Esophagus muscularis mucosa (tissue), 4 donors: ENCODE results near the gene HIRA. TPM values are rescaled to one million over a fixed set of nuclear protein-coding genes. Genes with fewer than 3 reads are reported as not detected.

Experiments used
- DNase-seq: peaks from one replicate; pipeline ENCODE4 v3.0.0-alpha.2; 2017; ENCODE audit errors: extremely low spot score
- H3K27ac ChIP-seq, 4 donors: fragments of 200-600 bp; sonication (generic); replicated peaks in 1 of 4; 1 replicate in 3 of 4; 2 replicates in 1 of 4; pipeline ENCODE4 v1.5.1; 2016 to 2019; ENCODE audit warnings: mild to moderate bottlenecking in 1 of 4
- H3K27me3 ChIP-seq, 4 donors: fragments of 200-600 bp; sonication (generic); one replicate each; pipeline versions ENCODE4 v1.5.1 to v1.6.0; 2016 to 2019
- H3K36me3 ChIP-seq, 4 donors: fragments of 200-600 bp; sonication (generic); one replicate each; pipeline ENCODE4 v1.5.1; 2016 to 2019
- H3K4me1 ChIP-seq, 4 donors: fragments of 200-600 bp; sonication (generic); one replicate each; pipeline ENCODE4 v1.5.1; 2016 to 2019
- H3K4me3 ChIP-seq, 4 donors: fragments of 200-600 bp; sonication (generic); 1 replicate in 2 of 4; 2 replicates in 2 of 4; pipeline ENCODE4 v1.5.1; 2016 to 2019; ENCODE audit warnings: mild to moderate bottlenecking in 4 of 4, moderate library complexity in 1 of 4
- H3K9me3 ChIP-seq, 4 donors: fragments of 200-600 bp; sonication (generic); 1 replicate in 3 of 4; 2 replicates in 1 of 4; pipeline ENCODE4 v1.5.1; 2016 to 2019
- CTCF ChIP-seq, 3 experiments: fragments of 200-600 bp in 2 of 3; fragments of 450-650 bp in 1 of 3; sonication (generic) in 2 of 3; IDR thresholded peaks; one replicate each; pipeline ENCODE4 v1.5.1; 2017 to 2019; ENCODE audit warnings: antibody characterized with exemption in 3 of 3, mild to moderate bottlenecking in 2 of 3, moderate library complexity in 1 of 3
- EP300 ChIP-seq: sonication (generic); formaldehyde crosslinking; IDR thresholded peaks from one replicate; pipeline ENCODE4 v1.6.1; 2017; ENCODE audit warnings: antibody characterized with exemption
- POLR2A ChIP-seq: fragments of 450-650 bp; IDR thresholded peaks from one replicate; pipeline ENCODE4 v1.6.1; 2017; ENCODE audit warnings: antibody characterized with exemption, moderate library complexity, mild to moderate bottlenecking, low read depth
- POLR2AphosphoS5 ChIP-seq, 2 donors: sonication (generic); formaldehyde crosslinking; IDR thresholded peaks; one replicate each; pipeline ENCODE4 v1.6.1; 2017; ENCODE audit warnings: antibody characterized with exemption in 2 of 2
- WGBS: methylation state at CpG from one replicate; pipeline ENCODE4 v1.1.5; 2018; 5-methylcytosine and 5-hydroxymethylcytosine counted together
- intact Hi-C: fragments of 100-400 bp; cut with DNase I; formaldehyde crosslinking; loops from one replicate; pipeline ENCODE4 v1.15.1; 2023
- total RNA-seq, 4 donors: library from RNA; depleted of rRNA; stranded (reverse); fragments of >200 nt; gene quantifications; one replicate each; pipeline versions ENCODE4 v1.1.0 to v1.2.1, GENCODE V29; 2016

HIRA gene
- total RNA-seq, 4 donors from 2014 or later, result 22.0 to 31.6 (median 26.5) TPM

GRCh38 chr22:19467912-19468311 lies 36.4 kb upstream of the HIRA start:
- no peaks in the 10 kb centered on the region for H3K27me3 ChIP-seq
- TF ChIP-seq POLR2AphosphoS5 (IDR thresholded peaks at IDR 0.05) (no peak), EP300 (no peak), POLR2A (no peak), CTCF (IDR thresholded peaks at IDR 0.05) (no peak)
- peaks cover 86 to 100% (median 99%) of the 10 kb centered on the region in 4 donors for H3K36me3 ChIP-seq
- intact Hi-C loops, result no loop called here
- DNase-seq, result no peak
- H3K27ac ChIP-seq, result no peak overlapping the region
- peaks cover 0 to under 1% (median 0%) of the 10 kb centered on the region in 4 donors for H3K4me1 ChIP-seq
- no peak overlapping the region for H3K4me3 ChIP-seq
- 83% methylated on average over 6 of the region's 6 CpGs for WGBS
- no peaks in the 10 kb centered on the region for H3K9me3 ChIP-seq

GRCh38 chr22:19466848-19467752 lies 35.6 kb upstream of the HIRA start:
- intact Hi-C loops, result no loop called here
- no peak overlapping the region for H3K4me3 ChIP-seq

DNA sequence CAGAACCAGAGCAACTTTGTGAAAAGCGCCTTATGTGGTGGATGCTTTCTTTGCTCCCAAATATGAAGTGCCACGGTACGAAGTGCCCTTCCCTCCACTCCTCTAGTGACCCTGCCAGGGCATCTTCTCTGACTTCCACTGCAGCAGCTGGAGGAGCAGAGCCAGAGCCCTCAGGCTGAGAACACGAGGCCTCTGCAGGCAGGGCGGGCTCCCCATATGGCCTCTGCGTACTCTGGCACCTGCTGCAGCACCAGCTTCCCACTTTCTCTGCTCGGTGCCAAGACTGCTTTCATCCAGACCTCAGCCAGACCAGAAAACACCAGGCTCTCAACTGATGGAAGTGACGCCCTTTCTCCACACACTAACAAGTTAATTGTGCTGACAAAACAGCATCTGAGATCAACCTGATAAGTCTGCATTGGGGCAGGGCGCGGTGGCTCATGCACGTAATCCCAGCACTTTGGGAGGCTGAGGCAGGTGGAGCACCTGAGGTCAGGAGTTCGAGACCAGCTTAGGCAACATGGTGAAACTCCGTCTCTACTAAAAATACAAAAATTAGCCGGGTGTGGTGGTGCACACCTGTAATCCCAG lies 34.7 kb upstream of the HIRA start:
- no peaks in the 10 kb centered on the region for H3K9me3 ChIP-seq
- H3K36me3 ChIP-seq, result peaks cover 80 to 100% (median 96%) of the 10 kb centered on the region in 4 donors
- DNase-seq, result no peak
- H3K4me3 ChIP-seq, result no peak overlapping the region
- TF ChIP-seq EP300 (no peak), CTCF (IDR thresholded peaks at IDR 0.05) (no peak), POLR2AphosphoS5 (IDR thresholded peaks at IDR 0.05) (no peak), POLR2A (no peak)
- no peaks in the 10 kb centered on the region for H3K27me3 ChIP-seq
- intact Hi-C loops, result no loop called here
- no peak overlapping the region for H3K27ac ChIP-seq
- 99% methylated on average over 11 of the region's 14 CpGs for WGBS
- H3K4me1 ChIP-seq, result no peaks in the 10 kb centered on the region

More at GRCh38 chr22:19466848-19467752, 35.6 kb upstream of the HIRA start:
- DNase-seq, result no peak
- WGBS, result 96% methylated on average over 8 of the region's 9 CpGs
- Histone ChIP-seq H3K36me3 (peaks cover 83 to 100% (median 96%) of the 10 kb centered on the region in 4 donors), H3K9me3 (no peaks in the 10 kb centered on the region), H3K27ac (no peak overlapping the region), H3K27me3 (no peaks in the 10 kb centered on the region), H3K4me1 (no peaks in the 10 kb centered on the region)
- TF ChIP-seq CTCF (IDR thresholded peaks at IDR 0.05) (no peak), POLR2AphosphoS5 (IDR thresholded peaks at IDR 0.05) (no peak), EP300 (no peak), POLR2A (no peak)

DNA sequence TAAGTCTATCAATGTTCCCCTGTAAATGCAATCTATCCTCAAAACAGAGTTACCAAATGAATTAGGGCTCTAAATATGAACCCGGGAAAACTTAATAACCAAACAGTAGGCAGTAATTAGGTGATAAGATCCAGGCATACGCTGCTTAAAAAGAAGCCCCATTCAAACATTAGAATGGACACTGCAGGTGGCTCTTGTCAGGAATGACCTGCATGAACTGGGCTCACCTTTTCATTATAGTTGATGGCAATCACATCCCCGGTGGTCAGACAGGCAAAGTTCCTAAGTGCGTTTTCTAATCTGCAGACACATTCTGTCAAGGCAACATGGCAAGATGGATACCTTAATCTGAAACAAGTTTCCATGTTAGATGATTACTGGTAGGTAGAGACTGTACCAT lies 33.4 kb upstream of the HIRA start:
- Histone ChIP-seq H3K36me3 (peaks cover 80 to 100% (median 95%) of the 10 kb centered on the region in 4 donors), H3K9me3 (no peaks in the 10 kb centered on the region), H3K4me3 (no peak overlapping the region), H3K4me1 (no peaks in the 10 kb centered on the region), H3K27ac (no peak overlapping the region), H3K27me3 (no peaks in the 10 kb centered on the region)
- DNase-seq, result no peak
- TF ChIP-seq EP300, result no peak
- TF ChIP-seq POLR2AphosphoS5 (IDR thresholded peaks at IDR 0.05), result no peak
- TF ChIP-seq CTCF (IDR thresholded peaks at IDR 0.05), result no peak
- no peak for TF ChIP-seq POLR2A
- intact Hi-C loops, result no loop called here
- 72% methylated on average over 4 of the region's 4 CpGs for WGBS
